Testis (tissue), 3 donors: ENCODE results near the gene IL36RN. TPM values are rescaled to one million over a fixed set of nuclear protein-coding genes. Genes with fewer than 3 reads are reported as not detected.
"Not testable (repeated sequence)": the region's sequence is repeated elsewhere in the genome, so short reads cannot be mapped to it uniquely, and the experiment has no call there.

Source experiments
- DNase-seq: peaks from one replicate; pipeline ENCODE4 v3.0.0-alpha.2; 2019
- H3K27ac ChIP-seq, 2 donors: fragments of 200-600 bp; sonication (generic); one replicate each; pipeline ENCODE4 v1.5.1; 2019
- H3K27me3 ChIP-seq: fragments of 200-600 bp; sonication (generic); one replicate; pipeline ENCODE4 v1.5.1; 2019
- H3K36me3 ChIP-seq: fragments of 200-600 bp; sonication (generic); one replicate; pipeline ENCODE4 v1.5.1; 2017; ENCODE audit warnings: low read depth; ENCODE audit errors: missing control alignments
- H3K4me1 ChIP-seq: fragments of 200-600 bp; sonication (generic); one replicate; pipeline ENCODE4 v1.5.1; 2019
- H3K4me3 ChIP-seq, 2 donors: fragments of 200-600 bp; sonication (generic); one replicate each; pipeline ENCODE4 v1.5.1; 2017 to 2019
- H3K9me3 ChIP-seq: fragments of 200-600 bp; sonication (generic); one replicate; pipeline ENCODE4 v1.5.1; 2017
- POLR2A ChIP-seq: fragments of 450-650 bp; IDR thresholded peaks from one replicate; pipeline ENCODE4 v1.6.1; 2017; ENCODE audit warnings: antibody characterized with exemption, mild to moderate bottlenecking, moderate library complexity
- WGBS, 2 donors: methylation state at CpG; one replicate each; pipeline ENCODE4 v1.1.5; 2018; 5-methylcytosine and 5-hydroxymethylcytosine counted together
- intact Hi-C: fragments of 100-400 bp; cut with DNase I; formaldehyde crosslinking; loops from one replicate; pipeline ENCODE4 v1.15.1; 2023; ENCODE audit warnings: low total_unique reads
- polyA plus RNA-seq: library from polyadenylated mRNA; stranded (reverse); fragments of 350-450 nt; fragmentation: Illumina TruSeq; extraction: RNeasy Lipid Tissue Mini Kit (QIAGEN cat#74804); gene quantifications from one replicate; pipeline ENCODE4 v1.2.3, GENCODE V29; 2014; ENCODE audit warnings: low read depth, low replicate concordance; ENCODE audit not compliant: insufficient read depth
- total RNA-seq, 2 donors: library from RNA; depleted of rRNA; stranded (reverse); fragments of >200 nt; gene quantifications; one replicate each; pipeline ENCODE4 v1.2.3, GENCODE V29; 2016
- TF ChIP-seq, protein P1 (sequence below), 3 experiments: fragments of 450-650 bp in 2 of 3; fragments of 200-600 bp in 1 of 3; sonication (generic) in 1 of 3; IDR thresholded peaks; one replicate each; pipeline ENCODE4 v1.5.1; 2016 to 2019; ENCODE audit warnings: antibody characterized with exemption in 3 of 3, mild to moderate bottlenecking in 2 of 3, moderate library complexity in 1 of 3

IL36RN gene
- total and polyA plus RNA-seq, 3 donors from 2014 or later, result not detected

DNA sequence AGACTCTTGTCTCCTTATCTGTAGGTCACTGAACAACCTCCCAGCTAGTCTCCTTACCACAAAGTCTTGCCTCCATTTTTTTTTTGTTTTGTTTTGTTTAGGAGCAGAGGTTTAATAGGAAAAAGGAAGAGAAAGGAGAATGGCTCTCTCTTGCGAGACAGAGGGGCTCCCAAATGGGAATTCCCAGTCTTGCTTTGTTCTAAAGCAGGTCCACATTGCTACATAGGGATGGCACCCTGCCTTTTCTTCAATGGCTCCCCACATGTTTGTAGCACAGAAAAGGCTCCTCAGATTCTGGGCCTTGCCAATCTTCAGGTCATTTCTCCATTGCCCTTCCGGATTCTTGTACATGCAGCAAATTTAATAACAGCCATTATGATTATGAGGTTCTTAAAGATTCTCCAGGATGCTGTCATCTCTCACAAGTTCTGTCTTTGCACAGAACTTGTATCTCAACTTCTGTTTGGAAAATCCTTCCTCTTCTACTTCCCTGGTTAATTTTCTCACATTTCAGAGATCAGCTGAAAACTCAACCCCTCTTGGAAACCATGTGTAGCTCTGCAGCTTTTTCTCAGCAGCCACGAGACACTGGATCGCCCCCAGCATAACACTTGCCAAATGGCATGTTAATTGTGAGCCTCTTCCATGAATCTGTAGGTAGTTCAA lies 32.4 kb downstream of the IL36RN start:
- DNase-seq, result no peak
- Histone ChIP-seq H3K4me3 (no peak overlapping the region), H3K4me1 (no peaks in the 10 kb centered on the region), H3K27ac (no peak overlapping the region), H3K27me3 (no peaks in the 10 kb centered on the region), H3K9me3 (no peaks in the 10 kb centered on the region), H3K36me3 (no peaks in the 10 kb centered on the region)
- 77 to 79% methylated on average over 4 of the region's 4 CpGs for whole genome bisulfite sequencing, 2 donors
- TF ChIP-seq POLR2A, result no peak
- TF ChIP-seq, protein P1, sequence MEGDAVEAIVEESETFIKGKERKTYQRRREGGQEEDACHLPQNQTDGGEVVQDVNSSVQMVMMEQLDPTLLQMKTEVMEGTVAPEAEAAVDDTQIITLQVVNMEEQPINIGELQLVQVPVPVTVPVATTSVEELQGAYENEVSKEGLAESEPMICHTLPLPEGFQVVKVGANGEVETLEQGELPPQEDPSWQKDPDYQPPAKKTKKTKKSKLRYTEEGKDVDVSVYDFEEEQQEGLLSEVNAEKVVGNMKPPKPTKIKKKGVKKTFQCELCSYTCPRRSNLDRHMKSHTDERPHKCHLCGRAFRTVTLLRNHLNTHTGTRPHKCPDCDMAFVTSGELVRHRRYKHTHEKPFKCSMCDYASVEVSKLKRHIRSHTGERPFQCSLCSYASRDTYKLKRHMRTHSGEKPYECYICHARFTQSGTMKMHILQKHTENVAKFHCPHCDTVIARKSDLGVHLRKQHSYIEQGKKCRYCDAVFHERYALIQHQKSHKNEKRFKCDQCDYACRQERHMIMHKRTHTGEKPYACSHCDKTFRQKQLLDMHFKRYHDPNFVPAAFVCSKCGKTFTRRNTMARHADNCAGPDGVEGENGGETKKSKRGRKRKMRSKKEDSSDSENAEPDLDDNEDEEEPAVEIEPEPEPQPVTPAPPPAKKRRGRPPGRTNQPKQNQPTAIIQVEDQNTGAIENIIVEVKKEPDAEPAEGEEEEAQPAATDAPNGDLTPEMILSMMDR (IDR thresholded peaks at IDR 0.05), result no peak
- intact Hi-C loops, result no loop called here

DNA sequence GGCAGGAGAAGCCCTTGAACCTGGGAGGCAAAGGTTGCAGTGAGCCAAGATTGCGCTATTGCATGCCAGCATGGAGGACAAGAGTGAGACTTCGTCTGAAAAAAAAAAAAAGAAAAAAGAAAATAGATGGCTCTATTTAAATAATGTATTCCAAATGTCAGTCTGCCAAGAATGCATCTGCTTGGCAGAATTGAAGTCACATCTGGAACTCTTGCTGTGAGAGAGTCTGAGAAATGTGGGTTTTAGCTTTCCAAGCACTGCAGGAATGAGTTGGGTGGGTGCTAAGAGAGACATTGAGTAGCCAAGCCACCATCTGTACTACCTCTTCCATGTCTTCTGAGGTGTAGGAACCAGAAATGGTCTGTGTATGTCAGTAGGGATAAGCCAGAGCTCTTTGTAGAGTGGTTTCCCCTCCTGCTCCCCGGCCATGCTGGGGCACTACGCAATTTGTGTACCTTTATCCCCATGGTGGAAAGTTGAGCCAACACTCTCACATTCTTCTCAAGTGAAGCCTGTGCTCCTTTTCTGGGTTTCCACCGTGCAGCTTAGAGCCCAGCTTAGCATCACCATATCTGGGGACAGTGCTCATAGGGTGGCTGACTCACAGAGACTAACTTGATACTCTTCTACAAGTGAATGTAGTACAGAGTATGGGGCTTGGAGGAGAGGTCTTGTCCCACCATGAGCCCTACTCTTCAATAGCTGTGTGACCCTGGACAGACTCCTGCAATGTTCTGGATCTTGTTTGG lies 34.0 kb downstream of the IL36RN start:
- intact Hi-C loops, result no loop called here
- no peaks in the 10 kb centered on the region for H3K27me3 ChIP-seq
- 92 to 93% methylated on average over 5 of the region's 5 CpGs for WGBS, 2 donors
- H3K36me3 ChIP-seq, result no peaks in the 10 kb centered on the region
- no peaks in the 10 kb centered on the region for H3K9me3 ChIP-seq
- no peak for TF ChIP-seq POLR2A
- TF ChIP-seq, protein P1 (IDR thresholded peaks at IDR 0.05), result no peak
- no peak overlapping the region for H3K4me3 ChIP-seq
- no peak overlapping the region for H3K27ac ChIP-seq
- DNase-seq, result no peak
- no peaks in the 10 kb centered on the region for H3K4me1 ChIP-seq

DNA sequence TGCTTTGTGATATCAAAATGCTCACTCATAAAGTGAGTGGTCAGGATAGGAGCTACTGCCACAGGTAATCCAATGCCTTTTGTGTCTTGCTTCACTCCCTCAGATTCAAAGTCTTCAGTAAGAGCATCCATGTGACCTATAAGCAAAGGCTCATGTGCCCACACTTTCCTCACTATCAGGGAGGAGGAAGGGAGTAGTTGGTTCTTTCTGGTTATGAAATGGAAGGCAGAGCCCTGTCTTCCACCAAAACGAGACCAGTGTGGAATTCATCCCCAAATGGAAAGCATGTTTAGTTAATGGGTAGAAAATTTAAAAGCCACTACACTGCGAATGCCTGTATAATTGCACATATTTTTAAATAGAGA lies 34.6 kb downstream of the IL36RN start:
- 40 to 63% methylated on average over 2 of the region's 2 CpGs for WGBS, 2 donors
- TF ChIP-seq, protein P1 (IDR thresholded peaks at IDR 0.05), result no peak
- H3K27me3 ChIP-seq, result no peaks in the 10 kb centered on the region
- no peaks in the 10 kb centered on the region for H3K4me1 ChIP-seq
- no peak for DNase-seq
- H3K9me3 ChIP-seq, result no peaks in the 10 kb centered on the region
- no peak overlapping the region for H3K4me3 ChIP-seq
- no peaks in the 10 kb centered on the region for H3K36me3 ChIP-seq
- intact Hi-C loops, result no loop called here
- H3K27ac ChIP-seq, result no peak overlapping the region

DNA sequence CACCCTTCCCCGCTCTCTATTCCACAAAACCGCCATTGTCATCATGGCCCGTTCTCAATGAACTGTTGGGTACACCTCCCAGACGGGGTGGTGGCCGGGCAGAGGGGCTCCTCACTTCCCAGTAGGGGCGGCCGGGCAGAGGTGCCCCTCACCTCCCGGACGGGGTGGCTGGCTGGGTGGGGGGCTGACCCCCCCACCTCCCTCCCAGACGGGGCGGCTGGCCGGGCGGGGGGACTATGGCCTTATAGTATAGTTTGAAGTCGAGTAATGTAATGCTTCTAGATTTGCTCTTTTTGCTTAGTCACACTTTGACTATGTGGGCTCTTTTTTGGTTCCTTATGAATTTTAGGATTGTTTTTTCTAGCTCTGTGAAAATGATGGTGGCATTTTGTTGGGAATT lies 37.3 kb downstream of the IL36RN start:
- H3K4me3 ChIP-seq, intact Hi-C loops, DNase-seq, H3K27me3 ChIP-seq, H3K27ac ChIP-seq, H3K36me3 ChIP-seq, H3K9me3 ChIP-seq, H3K4me1 ChIP-seq: not testable (repeated sequence)
- 83 to 98% methylated on average over 14 of the region's 14 CpGs for WGBS, 2 donors

DNA sequence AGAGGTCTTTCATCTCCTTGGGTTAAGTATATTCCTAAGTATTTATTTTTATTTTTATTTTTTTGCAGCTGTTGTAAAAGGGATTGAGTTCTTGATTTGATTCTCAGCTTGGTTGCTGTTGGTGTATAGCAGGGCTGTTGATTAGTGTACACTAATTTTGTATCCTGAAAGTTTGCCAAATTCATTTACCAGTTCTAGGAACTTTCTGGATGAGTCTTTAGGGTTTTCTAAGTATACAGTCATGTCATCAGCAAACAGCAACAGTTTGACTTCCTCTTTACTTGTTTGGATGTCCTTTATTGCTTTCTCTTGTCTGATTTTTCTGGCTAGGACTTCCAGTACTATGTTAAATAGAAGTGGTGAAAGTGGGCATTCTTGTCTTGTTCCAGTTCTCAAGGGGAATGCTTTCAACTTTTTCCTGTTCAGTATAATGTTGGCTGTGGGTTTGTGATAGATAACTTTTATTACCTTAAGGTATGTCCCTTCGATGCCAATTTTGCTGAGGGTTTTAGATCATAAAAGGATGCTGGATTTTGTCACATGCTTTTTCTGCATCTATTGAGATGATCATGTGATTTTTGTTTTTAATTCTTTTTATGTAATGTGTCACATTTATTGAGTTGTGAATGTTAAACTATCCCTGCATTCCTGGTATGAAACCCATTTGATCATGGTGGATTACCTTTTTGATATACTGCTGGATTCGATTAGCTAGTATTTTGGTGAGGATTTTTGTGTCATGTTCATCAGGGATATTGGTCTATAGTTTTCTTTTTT lies 38.0 kb downstream of the IL36RN start:
- H3K36me3 ChIP-seq, H3K27me3 ChIP-seq, H3K4me3 ChIP-seq, intact Hi-C loops, H3K27ac ChIP-seq, DNase-seq, H3K4me1 ChIP-seq, H3K9me3 ChIP-seq: not testable (repeated sequence)
- 46 to 86% methylated on average over 2 of the region's 2 CpGs for WGBS, 2 donors
